GM12878 (cell line): Measurements from ENCODE around the gene CD27. TPM values are rescaled to one million over a fixed set of nuclear protein-coding genes. Genes with fewer than 3 reads are reported as not detected.
"Not testable (repeated sequence)": the region's sequence is repeated elsewhere in the genome, so short reads cannot be mapped to it uniquely, and the experiment has no call there.

Experiments used
- ATAC-seq: fragments of 200-7000 bp; cut with Tn5 transposase; 3 replicates; pipeline ENCODE4 v1.9.1; 2020; ENCODE audit warnings: mild to moderate bottlenecking, moderate library complexity
- BruUV-seq: library from RNA; stranded (reverse); fragments of 400-500 nt; replicated peaks from 2 replicates; lab custom pipeline; 2021; lab: Mats Ljungman, UMichigan
- CTCF ChIA-PET: fragments of 300-600 bp; sonication (Branson Sonifier 250); formaldehyde crosslinking; extraction: SDS; loops from one replicate; lab custom pipeline; 2021; ENCODE audit warnings: inconsistent platforms; lab: Yijun Ruan, JAX
- POLR2A ChIA-PET: fragments of 350-600 bp; formaldehyde crosslinking; extraction: SDS; loops from one replicate; lab custom pipeline; 2021; ENCODE audit warnings: inconsistent platforms; lab: Charles Lee
- RAD21 ChIA-PET: fragments of 300-600 bp; sonication (Branson Sonifier 250); formaldehyde crosslinking; loops from one replicate; lab custom pipeline; 2023; ENCODE audit warnings: antibody characterized with exemption; ENCODE audit not compliant: unreplicated experiment; lab: Charles Lee
- SMC1A ChIA-PET: fragments of 300-600 bp; sonication (Branson Sonifier 250); formaldehyde crosslinking; loops from one replicate; lab custom pipeline; 2023; ENCODE audit not compliant: unreplicated experiment, uncharacterized antibody; lab: Charles Lee
- DNase-seq: peaks from one replicate; pipeline ENCODE4 v3.0.0-alpha.2; 2011; ENCODE audit warnings: low read depth, low spot score
- FAIRE-seq: peaks from 3 replicates; lab custom pipeline; 2011; peaks lifted over from hg19 to GRCh38; lab: Jason Lieb, UNC
- H2AFZ ChIP-seq: 2 replicates; pipeline ENCODE4 v1.6.0; 2011; ENCODE audit warnings: low read depth, low read length, control low read depth; ENCODE audit not compliant: control insufficient read depth
- H3K27ac ChIP-seq: 2 replicates; pipeline ENCODE4 v1.5.1; 2011; ENCODE audit warnings: control low read depth; ENCODE audit not compliant: control insufficient read depth, insufficient read depth
- H3K27me3 ChIP-seq, 2 experiments: replicated peaks in 1 of 2; 2 replicates each; pipeline versions ENCODE4 v1.6.0 to v1.6.1; 2011; ENCODE audit warnings: low read length in 1 of 2; ENCODE audit not compliant: control insufficient read depth in 2 of 2, insufficient read depth in 2 of 2
- H3K36me3 ChIP-seq, 2 experiments: 2 replicates each; pipeline ENCODE4 v1.5.1; 2011; ENCODE audit warnings: low read length in 1 of 2; ENCODE audit not compliant: control insufficient read depth in 2 of 2, insufficient read depth in 2 of 2
- H3K4me1 ChIP-seq: 2 replicates; pipeline ENCODE4 v1.6.1; 2011; ENCODE audit warnings: mild to moderate bottlenecking, low read length, moderate library complexity, mixed read lengths; ENCODE audit not compliant: control insufficient read depth, insufficient read depth
- H3K4me2 ChIP-seq: 2 replicates; pipeline ENCODE4 v1.6.0; 2011; ENCODE audit warnings: control low read depth; ENCODE audit not compliant: control insufficient read depth, insufficient read depth
- H3K4me3 ChIP-seq: fragments of 200-600 bp; sonication (generic); 2 replicates; pipeline ENCODE4 v1.5.1; 2016
- H3K79me2 ChIP-seq: 2 replicates; pipeline ENCODE4 v1.6.0; 2011; ENCODE audit warnings: low read length; ENCODE audit not compliant: control insufficient read depth, insufficient read depth
- H3K9ac ChIP-seq: 2 replicates; pipeline ENCODE4 v1.8.0; 2011; ENCODE audit warnings: low read length, control low read depth, mixed read lengths; ENCODE audit not compliant: control insufficient read depth, insufficient read depth
- H3K9me3 ChIP-seq: replicated peaks from 3 replicates; pipeline ENCODE4 v1.5.1; 2011; ENCODE audit warnings: mild to moderate bottlenecking, low read length; ENCODE audit not compliant: control insufficient read depth, insufficient read depth
- H4K20me1 ChIP-seq: 2 replicates; pipeline ENCODE4 v1.6.0; 2011; ENCODE audit not compliant: control insufficient read depth, insufficient read depth
- CREB1 ChIP-seq: IDR thresholded peaks from 2 replicates; pipeline ENCODE4 v1.6.1; 2012; ENCODE audit warnings: low read depth, mild to moderate bottlenecking, inconsistent platforms
- PML ChIP-seq: IDR thresholded peaks from 2 replicates; pipeline ENCODE4 v1.6.1; 2012; ENCODE audit warnings: low read length, inconsistent platforms
- POLR2AphosphoS5 ChIP-seq: IDR thresholded peaks from 2 replicates; pipeline ENCODE4 v1.6.1; 2011; ENCODE audit warnings: mild to moderate bottlenecking, low read length, inconsistent platforms
- WGBS: methylation state at CpG from one replicate; pipeline ENCODE4 v1.1.6; 2016; ENCODE audit warnings: low lambda C conversion rate; ENCODE audit not compliant: insufficient replicate concordance, insufficient coverage; ENCODE audit errors: missing lambda C conversion rate; 5-methylcytosine and 5-hydroxymethylcytosine counted together
- in situ Hi-C: fragments of 300-500 bp; cut with MboI; formaldehyde crosslinking; loops from 9 replicates; pipeline ENCODE4 v1.14.3; 2018; ENCODE audit warnings: mixed read lengths
- intact Hi-C: fragments of 100-400 bp; cut with micrococcal nuclease; formaldehyde crosslinking; loops from one replicate; pipeline ENCODE4 v1.14.2; 2022; ENCODE audit not compliant: unreplicated experiment
- polyA plus RNA-seq, 11 experiments: library from polyadenylated mRNA; depleted of rRNA in 4 of 11; unstranded in 6 of 11; stranded (reverse) in 5 of 11; fragments of >200 nt; fragmentation: Nextera tagmentation in 4 of 11; fragmentation: Illumina TruSeq in 1 of 11; extraction: Ambion mirVana in 4 of 11; extraction: Trizol in 1 of 11; gene quantifications; 1 replicate in 1 of 11; 2 replicates in 10 of 11; pipeline versions ENCODE4 v1.2.1 to v1.2.3, GENCODE V29; 2011 to 2016; ENCODE audit warnings: inconsistent platforms in 2 of 11, missing spikeins in 2 of 11, low read depth in 1 of 11
- total RNA-seq, 4 experiments: library from RNA; depleted of rRNA in 3 of 4; stranded (reverse); fragments of >200 nt in 3 of 4; fragmentation: Illumina TruSeq in 1 of 4; extraction: Trizol in 1 of 4; gene quantifications; 2 replicates each; pipeline versions ENCODE4 v1.2.1 to v1.2.3, GENCODE V29; 2013 to 2021
- TF ChIP-seq, protein P1 (sequence below): fragments of 450-650 bp; IDR thresholded peaks from 2 replicates; pipeline ENCODE4 v1.6.1; 2017; ENCODE audit warnings: mild to moderate bottlenecking
- TF ChIP-seq, protein P2 (sequence below): fragments of 450-650 bp; formaldehyde crosslinking; IDR thresholded peaks from 2 replicates; pipeline ENCODE4 v1.4.0; 2020; ENCODE audit warnings: mild to moderate bottlenecking, moderate library complexity

CD27 gene
- total and polyA plus RNA-seq, 10 of the 15 experiments (the other 5 are each of a cell fraction or from before 2014, with no cell fraction given) = 4.9 to 184 (median 106) TPM

DNA sequence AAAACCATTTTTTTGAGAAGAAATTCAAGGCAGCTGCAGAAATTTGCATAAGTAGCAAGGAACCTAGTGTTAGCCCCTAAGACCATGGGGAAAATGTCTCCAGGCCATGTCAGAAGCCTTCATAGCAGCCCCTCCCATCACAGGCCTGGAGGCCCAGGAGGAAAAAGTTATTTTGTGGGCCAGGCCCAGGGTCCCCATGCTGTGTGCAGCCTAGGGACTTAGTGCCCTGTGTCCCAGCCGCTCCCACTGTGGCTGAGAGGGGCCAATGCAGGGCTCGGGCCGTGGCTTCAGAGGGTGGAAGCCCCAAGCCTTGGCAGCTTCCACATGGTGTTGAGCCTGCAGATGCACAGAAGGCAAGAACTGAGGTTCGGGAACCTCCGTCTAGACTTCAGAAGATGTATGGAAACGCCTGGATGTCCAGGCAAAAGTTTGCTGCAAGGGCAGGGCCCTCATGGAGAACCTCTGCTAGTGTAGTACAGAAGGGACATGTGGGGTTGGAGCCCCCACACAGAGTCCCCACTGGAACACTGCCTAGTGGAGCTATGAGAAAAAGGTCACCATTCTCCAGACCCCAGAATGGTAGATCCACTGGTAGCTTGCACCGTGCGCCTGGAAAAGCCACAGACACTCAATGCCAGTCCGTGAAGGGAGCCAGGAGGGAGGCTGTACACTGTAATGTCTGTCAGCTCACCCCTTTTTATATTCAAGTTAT, 23.0 kb downstream of the CD27 start:
- CTCF ChIA-PET = interaction anchor here (0.6 to 5.6 kb wide), 7 partner anchors 8 to 311 kb away, joined by 3 to 73 read pairs (median 4); partner anchors contain the start of gene GAPDH
- not testable (repeated sequence) for H3K27ac ChIP-seq, H2AFZ ChIP-seq, H3K9me3 ChIP-seq, FAIRE-seq, DNase-seq, H3K9ac ChIP-seq, BruUV-seq, ATAC-seq, H3K27me3 ChIP-seq, H4K20me1 ChIP-seq
- H3K79me2 ChIP-seq = peaks cover 67% of the 10 kb centered on the region
- peak overlapping the region; percentile 99; the same call in 1 of the 2 replicates for H3K4me3 ChIP-seq
- in situ Hi-C loops = loop anchor here (5.0 kb wide), 1 partner anchor 130 kb away; no protein-coding TSS in a partner anchor
- WGBS = 97% methylated on average over 9 of the region's 9 CpGs
- SMC1A ChIA-PET = interaction anchor here (0.7 to 4.1 kb wide), 6 partner anchors 21 to 133 kb away, joined by 3 to 27 read pairs (median 4); no protein-coding TSS in a partner anchor
- intact Hi-C loops = loop anchor here (5.0 kb wide), 2 partner anchors 70 to 145 kb away; no protein-coding TSS in a partner anchor
- H3K4me2 ChIP-seq = peak overlapping the region; percentile 95
- peak; percentile 49; the same call in 1 of the 2 replicates for TF ChIP-seq POLR2AphosphoS5
- RAD21 ChIA-PET = interaction anchor here (1.0 to 4.5 kb wide), 2 partner anchors 24 to 43 kb away, joined by 4 to 43 read pairs; no protein-coding TSS in a partner anchor
- H3K4me1 ChIP-seq = peaks cover 34% of the 10 kb centered on the region
- peaks cover 17 to 29% of the 10 kb centered on the region in 2 experiments for H3K36me3 ChIP-seq
- POLR2A ChIA-PET = interaction anchor here (3.9 to 4.7 kb wide), 2 partner anchors 24 to 43 kb away, joined by 28 to 46 read pairs; partner anchors contain the start of gene CD27

DNA sequence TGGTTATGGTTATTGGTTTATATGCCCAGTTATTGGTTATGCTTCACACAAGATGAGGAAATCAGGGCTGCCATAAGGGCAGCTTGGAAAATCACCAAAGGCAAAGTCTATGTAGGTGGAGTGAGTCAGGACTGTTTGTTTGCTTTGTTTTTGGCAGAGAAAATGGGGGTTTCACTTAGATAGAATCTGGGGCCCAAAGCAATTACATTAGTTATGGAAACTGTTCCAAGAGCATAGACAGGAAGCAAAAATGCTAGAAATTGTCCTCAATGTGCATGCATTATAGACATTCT, 23.5 kb downstream of the CD27 start:
- peak overlapping the region; percentile 52; the same call in 1 of the 2 replicates for H3K9ac ChIP-seq
- intact Hi-C loops (loop anchor here (5.0 kb wide), 2 partner anchors 69 to 146 kb away; no protein-coding TSS in a partner anchor), in situ Hi-C loops (loop anchor here (5.0 kb wide), 1 partner anchor 131 kb away; no protein-coding TSS in a partner anchor)
- peaks cover 29% of the 10 kb centered on the region for H3K4me1 ChIP-seq
- ChIA-PET RAD21 (interaction anchor here (1.0 to 4.5 kb wide), 3 partner anchors 25 to 132 kb away, joined by 4 to 43 read pairs (median 17); no protein-coding TSS in a partner anchor), CTCF (interaction anchor here (0.6 to 5.6 kb wide), 7 partner anchors 9 to 310 kb away, joined by 3 to 73 read pairs (median 4); partner anchors contain the start of gene GAPDH), POLR2A (interaction anchor here (0.8 to 4.7 kb wide), 6 partner anchors 17 to 64 kb away, joined by 3 to 46 read pairs (median 26); partner anchors contain the start of genes CD27, MRPL51 and TAPBPL), SMC1A (interaction anchor here (0.7 to 4.1 kb wide), 6 partner anchors 21 to 133 kb away, joined by 3 to 27 read pairs (median 4); no protein-coding TSS in a partner anchor)
- no peaks in the 10 kb centered on the region for H3K27me3 ChIP-seq
- peaks cover 14 to 25% of the 10 kb centered on the region in 2 experiments for H3K36me3 ChIP-seq
- no TSS peak for BruUV-seq
- no peaks in the 10 kb centered on the region for H3K9me3 ChIP-seq
- no peaks in the 10 kb centered on the region for H4K20me1 ChIP-seq
- peaks cover 63% of the 10 kb centered on the region for H3K79me2 ChIP-seq
- DNase-seq (no peak), FAIRE-seq (no peak), ATAC-seq (no peak)
- H3K4me3 ChIP-seq = peak overlapping the region; percentile 99; the same call in 1 of the 2 replicates
- H3K4me2 ChIP-seq = peak overlapping the region; percentile 95
- H3K27ac ChIP-seq = no peak overlapping the region
- no peak overlapping the region for H2AFZ ChIP-seq
- TF ChIP-seq, protein P1, sequence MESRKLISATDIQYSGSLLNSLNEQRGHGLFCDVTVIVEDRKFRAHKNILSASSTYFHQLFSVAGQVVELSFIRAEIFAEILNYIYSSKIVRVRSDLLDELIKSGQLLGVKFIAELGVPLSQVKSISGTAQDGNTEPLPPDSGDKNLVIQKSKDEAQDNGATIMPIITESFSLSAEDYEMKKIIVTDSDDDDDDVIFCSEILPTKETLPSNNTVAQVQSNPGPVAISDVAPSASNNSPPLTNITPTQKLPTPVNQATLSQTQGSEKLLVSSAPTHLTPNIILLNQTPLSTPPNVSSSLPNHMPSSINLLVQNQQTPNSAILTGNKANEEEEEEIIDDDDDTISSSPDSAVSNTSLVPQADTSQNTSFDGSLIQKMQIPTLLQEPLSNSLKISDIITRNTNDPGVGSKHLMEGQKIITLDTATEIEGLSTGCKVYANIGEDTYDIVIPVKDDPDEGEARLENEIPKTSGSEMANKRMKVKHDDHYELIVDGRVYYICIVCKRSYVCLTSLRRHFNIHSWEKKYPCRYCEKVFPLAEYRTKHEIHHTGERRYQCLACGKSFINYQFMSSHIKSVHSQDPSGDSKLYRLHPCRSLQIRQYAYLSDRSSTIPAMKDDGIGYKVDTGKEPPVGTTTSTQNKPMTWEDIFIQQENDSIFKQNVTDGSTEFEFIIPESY = no peak
- TF ChIP-seq CREB1 = no peak
- TF ChIP-seq, protein P2, sequence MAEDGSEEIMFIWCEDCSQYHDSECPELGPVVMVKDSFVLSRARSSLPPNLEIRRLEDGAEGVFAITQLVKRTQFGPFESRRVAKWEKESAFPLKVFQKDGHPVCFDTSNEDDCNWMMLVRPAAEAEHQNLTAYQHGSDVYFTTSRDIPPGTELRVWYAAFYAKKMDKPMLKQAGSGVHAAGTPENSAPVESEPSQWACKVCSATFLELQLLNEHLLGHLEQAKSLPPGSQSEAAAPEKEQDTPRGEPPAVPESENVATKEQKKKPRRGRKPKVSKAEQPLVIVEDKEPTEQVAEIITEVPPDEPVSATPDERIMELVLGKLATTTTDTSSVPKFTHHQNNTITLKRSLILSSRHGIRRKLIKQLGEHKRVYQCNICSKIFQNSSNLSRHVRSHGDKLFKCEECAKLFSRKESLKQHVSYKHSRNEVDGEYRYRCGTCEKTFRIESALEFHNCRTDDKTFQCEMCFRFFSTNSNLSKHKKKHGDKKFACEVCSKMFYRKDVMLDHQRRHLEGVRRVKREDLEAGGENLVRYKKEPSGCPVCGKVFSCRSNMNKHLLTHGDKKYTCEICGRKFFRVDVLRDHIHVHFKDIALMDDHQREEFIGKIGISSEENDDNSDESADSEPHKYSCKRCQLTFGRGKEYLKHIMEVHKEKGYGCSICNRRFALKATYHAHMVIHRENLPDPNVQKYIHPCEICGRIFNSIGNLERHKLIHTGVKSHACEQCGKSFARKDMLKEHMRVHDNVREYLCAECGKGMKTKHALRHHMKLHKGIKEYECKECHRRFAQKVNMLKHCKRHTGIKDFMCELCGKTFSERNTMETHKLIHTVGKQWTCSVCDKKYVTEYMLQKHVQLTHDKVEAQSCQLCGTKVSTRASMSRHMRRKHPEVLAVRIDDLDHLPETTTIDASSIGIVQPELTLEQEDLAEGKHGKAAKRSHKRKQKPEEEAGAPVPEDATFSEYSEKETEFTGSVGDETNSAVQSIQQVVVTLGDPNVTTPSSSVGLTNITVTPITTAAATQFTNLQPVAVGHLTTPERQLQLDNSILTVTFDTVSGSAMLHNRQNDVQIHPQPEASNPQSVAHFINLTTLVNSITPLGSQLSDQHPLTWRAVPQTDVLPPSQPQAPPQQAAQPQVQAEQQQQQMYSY (CRISPR knock-in tag) = no peak
- no peak for TF ChIP-seq PML
